HG02588 (cell line): ENCODE data around the gene GDI1.

ENCODE experiments used
- ATAC-seq: cut with Tn5 transposase; IDR thresholded peaks from one replicate; pipeline ENCODE4 v1.9.1; 2021; ENCODE audit warnings: mild to moderate bottlenecking, moderate library complexity; ENCODE audit not compliant: unreplicated experiment

The GDI1 gene

DNA sequence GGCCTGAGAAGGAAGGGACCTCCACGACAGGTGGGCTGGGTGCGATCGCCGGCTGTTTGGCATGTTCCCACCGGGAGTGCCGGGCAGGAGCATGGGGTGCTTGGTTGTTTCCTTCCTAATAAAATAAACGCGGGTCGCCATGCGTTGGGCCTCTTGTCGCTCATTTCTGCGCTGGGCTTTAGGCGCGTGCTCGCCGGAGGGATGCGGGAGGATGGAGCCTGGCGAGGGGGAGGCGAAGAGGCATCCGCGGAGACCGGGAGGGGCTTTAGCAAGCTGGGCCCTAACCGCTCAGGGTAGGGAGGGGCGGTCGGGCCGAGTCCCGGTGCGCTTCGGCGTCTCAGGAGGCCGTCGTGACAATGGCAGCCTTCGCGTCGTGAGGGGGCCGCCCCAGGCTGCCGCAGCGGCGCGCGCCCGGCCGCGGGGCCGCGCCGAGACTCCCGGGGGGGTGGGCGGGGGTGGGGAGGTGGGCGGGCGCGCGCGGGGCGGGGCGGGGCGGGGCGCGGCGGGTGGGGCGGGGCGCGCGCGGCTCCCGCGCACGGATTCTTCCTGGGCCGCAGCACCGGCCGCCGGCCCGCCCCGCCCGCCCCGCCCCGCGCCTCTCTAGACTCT, 476 bp upstream of the GDI1 start:
- peak; percentile 47 for ATAC-seq

DNA sequence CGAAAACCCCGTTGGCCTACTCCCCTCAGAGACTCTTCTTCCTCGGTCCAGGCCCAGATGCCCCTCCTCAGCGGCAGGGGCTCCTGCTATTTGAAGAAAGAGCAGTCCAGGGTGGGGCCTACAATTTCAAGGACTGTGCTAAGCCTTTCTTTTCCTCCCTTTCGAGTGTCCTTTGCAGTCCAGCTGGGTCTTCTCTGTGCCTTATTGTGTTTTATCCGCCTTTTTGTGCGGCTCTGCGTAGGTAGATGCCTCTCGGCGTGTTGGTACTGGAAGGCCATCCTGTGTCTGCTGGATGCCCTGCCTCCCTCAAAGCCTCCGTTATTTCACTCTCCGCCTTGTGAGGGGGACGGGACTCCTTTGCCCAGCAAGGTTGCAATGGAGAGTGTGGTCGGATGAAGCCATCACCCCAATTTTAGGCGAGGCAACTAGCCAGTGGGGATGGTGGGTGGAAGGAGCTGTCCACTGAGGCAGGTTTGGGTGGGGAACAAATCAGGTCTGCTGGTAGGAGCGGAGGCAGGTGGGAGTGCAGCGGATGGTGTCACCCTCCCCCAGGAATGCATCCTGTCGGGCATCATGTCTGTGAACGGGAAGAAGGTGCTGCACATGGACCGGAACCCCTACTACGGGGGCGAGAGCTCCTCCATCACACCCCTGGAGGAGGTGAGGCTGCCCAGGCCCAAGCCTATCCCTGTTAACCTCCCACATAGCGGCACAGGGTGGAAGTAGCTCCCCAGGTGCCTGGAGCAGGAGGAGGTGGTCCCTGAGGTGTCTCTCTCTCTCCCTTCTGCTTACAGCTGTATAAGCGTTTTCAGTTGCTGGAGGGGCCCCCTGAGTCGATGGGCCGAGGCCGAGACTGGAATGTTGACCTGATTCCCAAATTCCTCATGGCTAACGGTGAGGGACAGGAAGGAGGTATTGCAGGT, 1.3 kb downstream of the GDI1 start:
- ATAC-seq = no peak

DNA sequence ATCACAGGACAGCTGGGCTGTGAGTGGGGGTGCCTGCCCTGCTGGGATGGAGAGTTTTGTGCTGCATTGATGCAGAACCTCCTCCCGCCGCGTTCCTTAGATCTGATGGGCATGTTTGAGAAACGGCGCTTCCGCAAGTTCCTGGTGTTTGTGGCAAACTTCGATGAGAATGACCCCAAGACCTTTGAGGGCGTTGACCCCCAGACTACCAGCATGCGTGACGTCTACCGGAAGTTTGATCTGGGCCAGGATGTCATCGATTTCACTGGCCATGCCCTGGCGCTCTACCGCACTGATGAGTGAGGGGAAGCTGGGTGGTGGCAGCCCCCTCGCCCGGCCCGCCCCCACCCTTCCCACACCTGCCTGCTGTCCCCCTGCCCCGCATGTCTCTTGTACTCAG, 2.9 kb downstream of the GDI1 start:
- no peak for ATAC-seq

DNA sequence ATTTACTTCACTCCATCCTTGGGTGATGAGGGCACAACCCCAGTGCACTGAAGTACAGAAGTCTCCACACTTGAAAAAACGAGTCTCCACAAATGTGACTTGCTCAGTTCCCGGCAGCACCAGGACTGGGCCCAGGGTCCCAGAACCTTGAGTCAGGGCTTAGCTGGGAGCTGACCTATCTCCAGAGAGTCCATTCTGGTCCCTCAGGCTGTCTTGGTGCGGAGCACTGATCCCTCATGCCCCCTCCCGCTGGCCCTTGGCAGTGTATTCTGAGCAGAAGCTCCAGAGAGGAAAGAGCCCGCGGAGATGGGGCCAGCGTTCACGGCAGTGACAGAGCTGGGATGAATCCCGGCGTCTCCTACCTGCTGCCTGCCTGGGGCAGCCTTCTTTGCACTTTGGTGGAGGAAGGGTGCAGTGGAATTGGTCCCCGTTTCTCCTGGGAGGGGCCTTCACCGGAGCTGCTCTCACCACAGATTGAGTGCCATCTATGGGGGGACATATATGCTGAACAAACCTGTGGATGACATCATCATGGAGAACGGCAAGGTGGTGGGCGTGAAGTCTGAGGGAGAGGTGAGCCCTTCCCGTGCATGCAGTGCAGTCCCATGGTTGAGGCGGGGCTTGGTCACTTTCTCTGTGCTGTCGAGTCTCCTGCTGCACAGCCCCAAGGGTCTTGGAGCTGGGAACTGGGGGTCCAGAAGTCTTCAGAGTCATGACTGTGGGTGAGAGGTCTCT, 3.8 kb downstream of the GDI1 start:
- ATAC-seq = no peak

DNA sequence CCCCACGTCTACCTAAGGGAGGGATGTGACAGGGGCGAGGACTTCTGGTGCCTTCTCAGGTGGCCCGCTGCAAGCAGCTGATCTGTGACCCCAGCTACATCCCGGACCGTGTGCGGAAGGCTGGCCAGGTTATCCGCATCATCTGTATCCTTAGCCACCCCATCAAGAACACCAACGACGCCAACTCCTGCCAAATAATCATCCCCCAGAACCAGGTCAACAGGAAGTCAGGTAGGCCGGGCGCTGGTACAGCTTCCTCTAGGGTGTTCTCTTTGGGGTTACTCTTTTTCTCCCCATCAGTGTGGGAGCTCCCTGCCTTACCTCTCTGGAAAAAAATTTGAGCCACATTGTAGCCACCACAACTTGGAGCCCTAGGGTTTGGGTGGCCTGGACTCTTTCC, 4.6 kb downstream of the GDI1 start:
- no peak for ATAC-seq

DNA sequence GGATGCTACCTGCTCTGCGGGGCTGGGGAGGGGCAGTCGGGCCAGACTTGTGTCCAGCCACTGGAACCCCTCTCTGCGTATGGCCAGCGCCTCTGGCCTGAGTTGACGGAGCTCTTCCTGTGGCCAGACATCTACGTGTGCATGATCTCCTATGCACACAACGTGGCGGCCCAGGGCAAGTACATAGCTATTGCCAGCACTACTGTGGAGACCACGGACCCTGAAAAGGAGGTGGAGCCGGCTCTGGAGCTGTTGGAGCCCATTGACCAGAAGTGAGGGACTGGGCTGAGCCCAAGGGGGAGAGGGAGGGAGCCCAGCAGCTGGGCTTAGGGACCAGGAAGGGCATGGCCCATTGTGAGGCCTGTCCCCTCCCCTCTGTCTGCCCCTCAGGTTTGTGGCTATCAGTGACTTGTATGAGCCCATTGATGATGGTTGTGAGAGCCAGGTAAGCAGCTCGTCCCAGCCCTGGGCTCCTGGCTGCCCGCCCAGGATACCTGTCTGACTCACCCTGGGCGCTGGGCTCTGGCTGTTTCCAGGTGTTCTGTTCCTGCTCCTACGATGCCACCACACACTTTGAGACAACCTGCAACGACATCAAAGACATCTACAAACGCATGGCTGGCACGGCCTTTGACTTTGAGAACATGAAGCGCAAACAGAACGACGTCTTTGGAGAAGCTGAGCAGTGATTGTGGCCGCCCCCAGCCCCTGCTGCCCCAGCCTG, 5.2 kb downstream of the GDI1 start:
- no peak for ATAC-seq

DNA sequence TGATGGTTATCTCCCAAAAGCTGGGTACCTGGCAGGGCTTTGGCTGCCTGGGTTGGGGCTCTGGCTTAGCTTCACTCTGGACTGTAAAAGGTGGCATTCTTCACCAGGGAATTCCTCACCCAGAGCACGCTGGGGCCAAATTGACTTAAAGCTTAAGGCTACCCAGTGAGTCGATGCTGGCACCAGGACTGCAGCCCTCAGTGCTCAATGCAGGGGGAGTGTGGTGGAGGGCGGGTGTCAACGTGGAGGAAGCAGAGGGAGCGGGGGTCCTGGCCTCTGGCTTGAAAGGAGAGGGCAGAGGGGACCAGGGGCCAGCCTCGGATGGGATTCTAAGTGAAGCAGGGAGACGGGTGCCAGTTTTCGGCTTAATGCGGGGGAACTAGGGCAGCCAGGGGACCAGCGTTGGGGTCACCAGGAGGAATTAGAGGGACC, 6.5 kb downstream of the GDI1 start:
- ATAC-seq = no peak

DNA sequence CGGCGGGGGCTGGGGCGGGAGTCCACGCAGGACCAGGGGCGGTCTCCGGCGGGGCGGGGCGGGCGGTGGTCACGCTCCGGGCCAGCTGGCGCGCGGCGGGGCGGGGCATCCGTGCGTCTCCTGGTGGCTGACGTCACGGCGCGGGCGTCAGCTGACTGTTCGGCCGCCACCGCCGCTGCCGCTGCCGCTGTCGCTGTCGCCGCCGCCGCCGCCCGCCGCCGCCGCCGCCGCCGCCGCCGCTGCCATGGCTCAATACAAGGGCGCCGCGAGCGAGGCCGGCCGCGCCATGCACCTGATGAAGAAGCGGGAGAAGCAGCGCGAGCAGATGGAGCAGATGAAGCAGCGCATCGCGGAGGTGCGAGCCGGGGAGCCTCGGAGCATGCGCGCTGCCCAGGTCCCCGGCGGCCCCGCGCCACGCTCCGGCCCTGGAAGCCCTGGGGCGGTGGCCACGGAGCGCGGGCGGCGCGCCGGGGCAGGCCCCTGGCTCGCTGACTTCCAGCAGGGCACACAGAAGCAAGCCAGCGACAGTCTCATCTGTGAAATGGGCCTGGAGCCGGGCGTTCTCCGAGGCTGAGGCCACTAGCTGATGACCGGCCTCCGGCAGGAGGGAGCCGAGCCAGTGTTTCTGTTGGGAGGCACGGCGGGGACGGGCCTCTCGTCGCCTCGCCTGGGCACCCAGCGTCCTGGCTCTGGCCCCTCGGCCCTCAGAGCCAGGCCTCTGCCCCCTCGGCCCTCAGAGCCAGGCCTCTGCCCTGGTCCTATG, 7.2 kb downstream of the GDI1 start, which contains the start of gene FAM50A:
Gene FAM50A, plus strand, starts transcription at position 150 of the 763 bp plus-strand sequence. Its CDS starts 95 bp downstream, at position 245.
- ATAC-seq = peak; percentile 87

DNA sequence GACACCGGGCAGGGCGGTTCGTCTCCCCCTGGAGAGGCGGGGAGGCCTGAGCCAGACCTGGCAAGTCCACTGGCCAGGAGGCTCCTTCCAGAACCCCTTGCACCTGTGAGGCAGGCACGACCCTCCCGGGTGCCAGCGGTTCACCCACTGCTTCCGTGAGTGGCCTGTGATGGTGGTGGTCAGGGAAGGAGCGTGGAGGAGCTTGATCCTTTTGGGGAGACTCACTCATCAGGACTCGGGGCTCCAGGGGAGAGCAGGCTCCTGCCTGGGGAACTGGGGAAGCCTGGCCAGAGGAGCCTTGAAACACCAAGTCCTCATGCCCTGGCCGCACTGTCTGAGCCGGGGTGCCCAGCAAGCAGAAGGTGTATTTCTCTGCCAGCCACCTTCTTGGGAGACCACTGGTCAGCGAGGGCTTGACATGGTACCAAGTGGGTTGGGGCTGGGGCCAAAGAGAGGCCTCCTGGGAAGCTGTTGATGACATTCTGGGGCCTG, 7.8 kb downstream of the GDI1 start:
- ATAC-seq = no peak

DNA sequence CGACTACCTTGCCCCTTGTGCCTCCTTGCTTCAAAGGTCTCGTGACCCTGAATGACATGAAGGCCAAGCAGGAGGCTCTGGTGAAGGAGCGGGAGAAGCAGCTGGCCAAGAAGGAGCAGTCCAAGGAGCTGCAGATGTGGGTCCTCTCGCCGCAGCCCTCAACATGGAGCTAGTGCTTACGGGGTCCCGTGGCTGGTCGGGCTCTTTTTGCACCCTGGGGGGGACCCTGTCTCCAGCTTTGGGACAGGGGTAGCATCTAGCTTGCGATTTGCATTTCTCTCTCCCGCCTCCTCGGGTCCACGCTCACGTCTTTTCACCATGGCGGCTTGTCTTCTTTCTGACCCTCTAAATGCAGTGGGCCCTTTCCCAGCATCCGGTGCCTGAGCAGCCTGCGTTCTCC, 8.8 kb downstream of the GDI1 start:
- ATAC-seq = no peak

DNA sequence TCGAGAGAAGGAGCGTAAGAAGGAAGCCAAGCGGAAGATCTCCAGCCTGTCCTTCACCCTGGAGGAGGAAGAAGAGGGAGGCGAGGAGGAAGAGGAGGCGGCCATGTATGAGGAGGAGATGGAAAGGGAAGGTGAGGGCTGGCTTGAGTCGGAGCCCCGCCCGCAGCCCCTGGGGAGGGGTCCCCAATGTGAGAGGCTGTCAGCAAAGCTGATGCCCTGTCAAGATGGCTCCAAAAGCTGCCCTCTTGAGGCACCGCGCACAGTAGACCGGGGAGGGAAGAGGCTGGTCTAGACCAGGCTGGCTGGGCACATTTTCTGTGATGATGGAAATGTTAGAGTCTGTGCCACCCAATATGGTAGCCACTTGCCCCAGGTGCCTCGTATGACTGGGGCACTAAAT, 9.5 kb downstream of the GDI1 start:
- ATAC-seq = no peak

DNA sequence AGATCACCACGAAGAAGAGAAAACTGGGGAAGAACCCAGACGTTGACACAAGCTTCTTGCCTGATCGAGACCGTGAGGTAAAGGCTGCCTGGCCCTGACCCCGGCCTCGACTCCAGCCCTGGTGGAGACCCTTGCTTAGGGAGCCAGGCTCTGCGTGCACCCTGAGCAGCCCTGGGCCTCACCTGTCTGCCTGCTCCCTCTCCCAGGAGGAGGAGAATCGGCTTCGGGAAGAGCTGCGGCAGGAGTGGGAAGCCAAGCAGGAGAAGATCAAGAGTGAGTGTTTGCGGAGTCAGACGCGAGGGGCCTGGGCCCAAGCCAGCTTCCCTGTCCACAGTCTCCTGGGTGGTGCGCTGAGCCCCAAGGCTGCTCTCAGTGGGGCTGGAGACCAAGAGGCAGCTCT, 11.5 kb downstream of the GDI1 start:
- no peak for ATAC-seq

DNA sequence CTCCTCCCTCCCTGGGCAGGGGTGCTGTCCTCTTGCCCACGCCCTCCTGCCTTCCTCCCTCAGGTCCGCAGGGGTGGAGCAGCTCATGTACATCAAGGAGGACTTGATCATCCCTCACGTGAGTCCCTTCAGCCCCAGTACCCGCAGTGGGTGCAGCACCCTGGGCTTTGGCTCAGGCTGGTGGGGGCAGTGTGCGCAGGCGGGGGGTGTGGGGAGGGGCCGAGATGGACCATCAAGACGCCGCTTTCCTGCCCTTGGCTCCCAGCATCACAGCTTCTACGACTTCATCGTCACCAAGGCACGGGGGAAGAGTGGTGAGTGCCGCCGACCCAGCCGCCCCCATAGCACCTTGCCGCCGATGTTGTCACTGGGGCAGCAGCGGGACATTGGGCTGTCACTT, 12.7 kb downstream of the GDI1 start:
- no peak for ATAC-seq

DNA sequence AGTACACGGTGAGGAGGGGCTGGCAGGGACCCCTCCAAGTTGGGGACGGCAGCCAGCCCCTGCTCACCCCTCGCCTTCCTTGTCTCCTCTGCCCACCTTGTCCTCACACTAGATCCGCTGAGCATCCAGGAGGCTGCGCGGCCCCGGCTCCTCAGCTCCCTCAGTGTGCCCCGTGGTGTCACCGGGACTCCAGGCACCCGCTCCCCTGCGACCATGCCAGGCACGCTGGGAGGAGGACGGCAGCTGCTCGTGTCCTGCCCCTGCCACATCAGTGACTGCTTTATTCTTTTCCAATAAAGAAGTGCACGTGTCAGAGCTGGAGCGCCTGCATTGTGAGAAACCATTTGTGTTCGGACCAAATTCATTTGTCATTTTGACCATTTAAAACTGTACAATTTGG, 13.4 kb downstream of the GDI1 start:
- ATAC-seq = no peak

DNA sequence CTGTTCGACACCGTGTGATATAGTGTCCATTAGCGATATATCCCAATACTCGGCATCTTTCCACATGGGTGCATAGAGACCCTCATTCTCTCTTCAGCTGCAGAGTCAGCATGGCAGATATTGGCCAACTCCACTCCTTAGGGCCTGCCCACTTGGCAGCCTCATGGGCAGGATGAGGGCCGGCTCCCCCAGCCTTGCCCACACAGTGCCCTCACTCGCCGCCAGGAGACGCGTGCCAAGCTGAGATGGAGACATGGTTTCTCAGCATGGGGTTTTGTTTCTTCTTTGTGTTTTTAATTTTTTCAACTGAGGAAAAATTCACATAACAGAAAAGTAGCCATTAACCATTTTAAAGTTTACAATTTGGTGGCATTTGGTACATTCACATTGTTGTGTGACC, 15.9 kb downstream of the GDI1 start:
- no peak for ATAC-seq

DNA sequence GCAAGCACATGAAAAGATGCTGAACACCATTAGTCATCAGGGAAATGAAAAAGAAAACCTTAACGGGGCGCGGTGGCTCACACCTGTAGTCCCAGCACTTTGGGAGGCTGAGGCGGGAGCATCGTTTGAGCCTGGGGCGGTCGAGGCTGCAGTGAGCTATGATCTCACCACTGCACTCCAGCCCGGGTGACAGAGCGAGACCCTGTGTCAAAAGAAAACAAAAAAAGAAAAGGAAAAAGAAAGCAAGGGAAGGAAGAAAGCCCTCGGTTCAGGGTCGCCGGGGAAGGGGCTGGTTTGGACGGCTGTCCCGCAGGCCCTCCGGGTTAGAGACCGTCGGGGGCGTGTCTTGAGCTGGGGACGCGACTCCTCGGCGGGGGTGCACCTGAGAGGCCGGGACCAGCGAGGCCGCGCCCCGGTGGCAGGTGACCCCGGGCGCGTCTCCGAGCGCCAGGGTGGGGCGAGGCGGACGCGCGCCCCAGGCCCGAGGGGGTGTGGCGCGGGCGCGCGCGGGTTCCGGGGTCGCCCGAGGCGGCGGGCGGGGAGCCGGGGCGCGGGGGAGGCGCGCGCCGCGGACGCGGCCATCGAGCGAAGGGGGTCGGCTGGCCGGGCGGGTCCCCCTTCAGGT, 20.6 kb downstream of the GDI1 start:
- peak; percentile 44 for ATAC-seq

DNA sequence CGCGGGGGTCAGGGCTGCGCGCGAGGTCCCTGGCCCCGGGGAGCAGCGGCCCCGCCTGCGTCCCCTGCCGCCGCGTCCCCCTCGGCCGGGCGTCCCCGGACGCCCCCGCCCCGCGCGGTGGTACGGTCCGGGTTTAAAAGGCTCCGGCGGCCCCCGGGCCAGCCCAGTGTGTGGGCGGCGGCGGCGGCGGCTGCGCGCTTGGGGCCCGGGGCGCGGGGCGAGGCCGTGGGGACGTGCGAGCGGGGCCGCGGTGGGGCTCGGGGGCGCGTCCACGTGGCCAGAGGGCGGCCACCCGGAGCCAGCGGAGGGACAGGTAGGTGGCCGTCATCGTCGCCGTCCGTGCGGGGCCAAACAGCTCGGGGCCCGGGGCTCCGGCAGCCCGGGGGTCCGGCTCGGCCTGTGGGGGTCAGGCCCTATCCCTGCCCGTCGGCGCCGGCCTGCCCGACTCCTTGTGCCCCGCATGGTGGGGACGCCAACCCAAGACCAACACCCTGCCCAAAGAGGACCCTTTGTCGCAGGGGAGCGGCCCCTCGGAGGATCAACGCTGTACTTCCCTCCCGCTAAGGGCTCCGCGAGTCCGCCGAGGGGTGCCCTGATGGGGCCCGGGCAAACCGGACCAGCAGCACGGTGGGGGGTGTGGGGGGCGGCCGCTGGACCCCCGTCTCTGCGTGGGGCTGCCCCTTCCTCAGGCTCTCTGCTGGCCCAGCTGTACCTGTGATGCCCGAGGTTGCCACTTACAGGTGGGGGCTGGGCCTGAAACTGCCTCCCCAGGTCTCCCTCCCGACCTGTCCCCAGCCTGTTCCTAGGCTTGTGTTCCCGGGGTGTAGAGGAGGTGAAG, 21.4 kb downstream of the GDI1 start, which contains the start of gene PLXNA3:
Gene PLXNA3, plus strand, starts transcription at position 166 of the 838 bp plus-strand sequence. CDS start 1,903 bp downstream, outside the sequence.
- peak; percentile 68 for ATAC-seq

DNA sequence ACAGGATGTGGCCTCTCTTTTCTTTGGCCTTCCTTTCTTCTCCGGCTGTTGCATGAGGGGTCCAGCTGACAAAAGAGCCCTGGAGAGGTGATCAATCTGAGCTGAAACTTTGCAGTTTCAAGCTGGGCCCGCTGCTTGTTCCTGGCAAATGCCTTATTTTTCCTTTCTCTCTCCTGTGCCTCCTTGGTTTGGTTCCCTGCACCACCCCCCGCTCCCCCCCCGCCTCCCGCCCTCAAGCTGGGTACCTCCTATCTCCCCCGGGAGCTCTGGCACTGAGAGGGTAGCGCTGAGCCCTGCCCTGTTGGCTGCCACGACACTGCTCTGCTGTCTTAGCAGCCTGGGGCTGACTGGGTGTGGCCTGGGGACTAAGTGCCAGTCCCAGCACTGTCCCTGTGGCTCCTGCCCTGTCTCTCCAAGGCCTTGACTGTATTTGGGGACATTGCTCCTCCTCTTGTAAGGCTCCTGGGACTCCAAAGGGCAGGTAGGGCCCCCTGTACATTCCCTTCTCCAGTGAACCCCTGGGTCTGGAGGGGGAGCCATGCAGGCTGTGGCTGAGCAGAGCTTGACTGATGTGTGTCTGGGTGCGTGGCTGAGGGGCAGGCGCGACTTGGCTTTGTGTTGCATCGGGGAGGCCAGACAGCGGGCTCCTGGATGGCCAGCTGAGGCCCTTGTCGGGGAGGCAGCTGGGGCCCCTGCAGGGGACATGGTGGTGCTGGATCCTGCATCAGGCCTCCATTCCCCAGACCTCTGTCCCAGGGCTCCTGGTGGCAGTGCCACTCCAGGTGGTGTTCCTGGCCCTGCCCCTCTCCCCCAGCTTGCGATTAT, 22.2 kb downstream of the GDI1 start:
- ATAC-seq = no peak
